Cardiac septum (tissue), 1 donor: ENCODE data around the gene DPY30. TPM values are rescaled to one million over a fixed set of nuclear protein-coding genes. Genes with fewer than 3 reads are reported as not detected.

ENCODE experiments used
- DNase-seq: peaks from one replicate; pipeline ENCODE4 v3.0.0-alpha.2; 2020; ENCODE audit warnings: low spot score
- intact Hi-C: fragments of 100-400 bp; cut with DNase I; formaldehyde crosslinking; loops from one replicate; pipeline ENCODE4 v1.14.0; 2022
- total RNA-seq: library from RNA; stranded (reverse); fragmentation: NEBNext Ultra II Directional; extraction: Animal tissue kit (Norgen Biotek cat#: 25700); gene quantifications from one replicate; pipeline ENCODE4 v1.2.1, GENCODE V29; 2021
- donor health status: DM: no; HTN: no; CAD: no.

The DPY30 gene
- total RNA-seq, 1 donor from 2014 or later: 37.2 TPM

GRCh38 chr2:31983762-31984467 is 55.7 kb downstream of the DPY30 start:
- intact Hi-C loops: no loop called here
- no peak for DNase-seq

- DNase-seq: no peak
- intact Hi-C loops: no loop called here
Measured at GRCh38 chr2:31980674-31981356, 58.8 kb downstream of the DPY30 start.

GRCh38 chr2:31979956-31980355 is 59.6 kb downstream of the DPY30 start:
- no peak for DNase-seq
- intact Hi-C loops: no loop called here

GRCh38 chr2:31979018-31979417 is 60.6 kb downstream of the DPY30 start:
- no peak for DNase-seq
- intact Hi-C loops: no loop called here

- no peak for DNase-seq
- intact Hi-C loops: no loop called here
Measured at GRCh38 chr2:31978436-31978835, 61.2 kb downstream of the DPY30 start.

Other genes starting within 250 kb of the DPY30 start
- gene MEMO1, start 28.8 kb downstream of the DPY30 start, total RNA-seq: 70.7 TPM
- 8.1 TPM for gene SPAST, start 23.8 kb upstream of the DPY30 start, total RNA-seq
- gene SLC30A6, start 126.1 kb upstream of the DPY30 start, total RNA-seq: 15.0 TPM
- 0.43 TPM for gene NLRC4, start 225.1 kb upstream of the DPY30 start, total RNA-seq
- 71.2 TPM for gene YIPF4, start 238.1 kb upstream of the DPY30 start, total RNA-seq